NCI-H524 (cell line): ENCODE results near the gene STAC.
"Not testable (repeated sequence)": the region's sequence is repeated elsewhere in the genome, so short reads cannot be mapped to it uniquely, and the experiment has no call there.

Experiments used
- DNase-seq, 2 experiments: peaks; one replicate each; lab custom pipeline; 2025; lab: John Stamatoyannopoulos, UW

STAC gene

DNA sequence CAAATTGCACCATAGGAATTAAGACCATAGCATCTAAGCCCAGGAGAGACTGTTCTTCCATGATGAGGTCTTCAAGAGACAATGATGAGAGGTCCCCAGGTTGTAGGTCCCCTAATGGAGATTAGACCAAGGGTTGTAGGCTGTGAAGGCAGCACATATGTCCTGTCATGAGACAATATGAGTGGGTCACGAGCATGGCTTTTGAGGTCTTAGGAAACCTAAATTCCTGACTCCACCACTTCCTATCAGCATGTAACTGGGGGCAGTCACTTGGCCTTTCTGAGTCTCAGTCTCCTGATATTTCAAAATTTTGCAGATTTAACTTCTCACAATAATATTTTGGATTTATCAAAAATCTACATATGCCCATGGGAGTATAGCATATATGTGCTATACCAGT, 31.3 kb downstream of the STAC start:
- no peak for DNase-seq

- DNase-seq, result no peak
Observed at GRCh38 chr3:36416599-36416998, 36.3 kb downstream of the STAC start.

GRCh38 chr3:36417237-36417636, 36.9 kb downstream of the STAC start:
- DNase-seq, result no peak

DNA sequence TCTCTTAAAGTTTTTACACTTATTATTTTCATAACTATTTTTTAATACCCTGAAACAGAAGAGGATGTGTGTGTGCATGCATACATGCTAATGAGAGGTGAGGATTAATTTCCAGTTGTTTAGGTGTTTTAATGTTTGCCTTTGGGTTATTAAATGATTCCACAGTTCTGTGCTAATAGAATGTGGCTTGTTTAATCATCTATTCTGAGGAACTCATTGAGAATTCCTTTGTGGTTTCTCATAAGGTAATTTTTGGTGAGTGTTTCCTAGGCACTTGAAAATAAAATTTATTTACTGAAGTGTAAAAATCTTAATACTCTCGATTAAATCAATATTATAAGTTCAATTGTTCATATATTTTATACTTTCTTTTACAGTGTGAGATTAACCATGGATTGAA, 38.0 kb downstream of the STAC start:
- no peak for DNase-seq

- DNase-seq, result no peak
Observed at GRCh38 chr3:36428445-36428844, 48.1 kb downstream of the STAC start.

- no peak for DNase-seq
Observed at GRCh38 chr3:36429986-36430485, 49.7 kb downstream of the STAC start.

- DNase-seq, result no peak
Observed at GRCh38 chr3:36433511-36433910, 53.2 kb downstream of the STAC start.

DNA sequence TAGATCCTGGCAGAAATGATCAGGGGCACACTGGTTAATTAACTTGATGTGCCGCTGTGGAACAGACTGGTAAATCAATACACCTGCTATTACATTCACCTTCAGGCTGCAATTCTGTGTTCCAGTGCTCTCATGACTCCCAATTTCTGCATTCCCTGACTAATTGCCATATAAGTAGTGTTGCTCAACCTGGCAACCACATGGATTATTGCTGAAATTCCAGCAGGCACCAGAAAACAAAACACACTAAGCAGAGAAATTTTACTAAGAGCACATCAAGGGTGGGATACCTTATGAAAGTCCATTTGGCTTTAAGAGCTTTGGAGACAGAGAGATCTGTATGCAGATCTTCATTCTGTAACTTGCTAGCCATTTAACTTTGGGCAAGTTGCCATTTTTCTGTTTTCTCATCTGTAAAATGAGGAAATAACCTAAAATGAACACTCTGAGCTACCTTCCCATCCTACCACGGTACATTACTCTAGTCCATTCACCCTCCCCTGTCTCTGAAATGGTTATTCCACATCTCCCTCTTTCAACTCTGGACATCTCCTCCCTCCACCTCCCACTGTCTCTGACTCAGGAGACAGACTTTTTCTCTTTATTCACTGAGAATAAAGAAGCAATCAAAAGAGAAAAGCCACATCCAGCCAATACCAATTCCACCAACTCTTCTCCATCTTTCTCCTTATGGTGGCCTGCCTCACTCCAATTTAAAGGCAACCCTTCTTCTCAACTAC, 54.6 kb downstream of the STAC start:
- DNase-seq, result no peak

GRCh38 chr3:36443028-36443686, 62.9 kb downstream of the STAC start:
- no peak for DNase-seq

DNA sequence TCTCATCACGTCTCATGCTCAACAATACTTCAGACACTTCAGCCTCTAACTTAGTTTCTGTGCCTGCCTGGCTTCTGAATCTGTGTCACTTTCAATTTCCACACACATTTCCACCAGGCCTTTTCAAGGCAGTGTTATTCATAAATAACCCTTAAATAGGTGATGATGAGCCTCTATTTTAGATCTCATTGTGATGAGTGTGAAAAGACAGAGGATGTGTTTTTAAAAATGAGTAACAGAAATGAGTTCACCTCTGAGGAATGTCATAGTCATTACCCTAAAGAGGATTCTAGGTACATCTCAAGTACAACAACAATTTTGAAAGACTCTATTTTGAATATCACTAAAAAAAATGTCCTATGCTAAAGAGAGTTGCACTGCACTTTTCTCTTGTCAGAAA, 64.6 kb downstream of the STAC start:
- no peak for DNase-seq

DNA sequence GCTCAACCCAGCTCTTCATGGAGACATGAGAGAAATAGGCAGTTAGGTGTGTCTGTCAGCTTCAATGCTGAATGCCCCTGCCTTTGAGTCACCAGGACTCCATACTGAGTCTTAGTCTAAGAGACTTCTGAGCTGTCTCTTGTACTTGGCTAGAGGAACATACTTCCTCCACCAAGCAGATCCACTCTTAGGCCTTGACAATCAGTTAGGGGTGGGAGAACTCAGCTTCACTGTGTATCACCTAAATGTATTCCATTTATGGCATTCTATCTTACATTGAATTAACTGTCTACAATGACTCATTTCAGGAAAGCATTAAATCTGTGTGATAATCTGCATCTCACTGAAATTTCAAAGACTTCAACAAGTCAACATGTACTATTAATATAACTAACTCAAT, 66.0 kb downstream of the STAC start:
- no peak for DNase-seq

DNA sequence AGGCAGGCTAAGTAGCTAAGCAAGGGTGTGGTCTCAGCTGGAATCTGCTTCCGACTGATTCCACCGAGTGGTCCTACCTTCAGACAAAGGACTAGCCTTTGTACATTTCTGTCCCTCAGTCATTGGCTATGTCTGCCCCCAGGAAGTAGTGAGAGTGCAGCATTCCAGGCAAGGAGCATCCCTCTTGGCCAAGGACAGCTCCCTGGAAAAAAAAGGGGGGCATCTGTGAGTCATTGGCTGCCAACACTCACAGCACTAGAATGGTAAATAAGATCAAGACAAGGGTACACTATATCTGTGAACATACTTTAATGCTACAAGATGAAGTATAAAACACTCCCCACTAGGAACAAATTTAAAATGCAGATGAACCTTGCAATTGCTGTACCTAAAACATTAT, 66.8 kb downstream of the STAC start:
- DNase-seq, result no peak

GRCh38 chr3:36451816-36452215, 71.5 kb downstream of the STAC start:
- no peak for DNase-seq

DNA sequence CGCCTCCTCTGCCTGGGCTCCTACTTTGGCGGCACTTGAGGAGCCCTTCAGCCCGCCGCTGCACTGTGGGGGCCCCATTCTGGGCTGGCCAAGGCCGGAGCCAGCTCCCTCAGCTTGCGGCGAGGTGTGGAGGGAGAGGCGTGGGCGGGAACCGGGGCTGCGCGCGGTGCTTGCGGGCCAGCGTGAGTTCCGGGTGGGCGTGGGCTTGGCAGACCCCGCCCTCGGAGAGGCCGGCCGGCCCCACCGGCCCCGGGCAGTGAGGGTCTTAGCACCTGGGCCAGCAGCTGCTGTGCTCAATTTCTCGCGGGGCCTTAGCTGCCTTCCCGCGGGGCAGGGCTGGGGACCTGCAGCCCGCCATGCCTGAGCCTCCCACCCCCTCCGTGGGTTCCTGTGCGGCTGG, 72.9 kb downstream of the STAC start:
- DNase-seq, result not testable (repeated sequence)

DNA sequence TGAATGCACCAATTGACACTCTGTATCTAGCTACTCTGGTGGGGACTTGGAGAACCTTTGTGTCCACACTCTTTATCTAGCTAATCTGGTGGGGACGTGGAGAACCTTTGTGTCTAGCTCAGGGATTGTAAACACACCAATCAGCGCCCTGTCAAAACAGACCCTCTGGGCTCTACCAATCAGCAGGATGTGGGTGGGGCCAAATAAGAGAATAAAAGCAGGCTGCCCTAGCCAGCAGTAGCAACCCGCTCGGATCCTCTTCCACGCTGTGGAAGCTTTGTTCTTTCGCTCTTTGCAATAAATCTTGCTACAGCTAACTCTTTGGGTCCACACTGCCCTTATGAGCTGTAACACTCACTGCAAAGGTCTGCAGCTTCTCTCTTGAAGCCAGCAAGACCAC, 73.6 kb downstream of the STAC start:
- DNase-seq, result not testable (repeated sequence)

DNA sequence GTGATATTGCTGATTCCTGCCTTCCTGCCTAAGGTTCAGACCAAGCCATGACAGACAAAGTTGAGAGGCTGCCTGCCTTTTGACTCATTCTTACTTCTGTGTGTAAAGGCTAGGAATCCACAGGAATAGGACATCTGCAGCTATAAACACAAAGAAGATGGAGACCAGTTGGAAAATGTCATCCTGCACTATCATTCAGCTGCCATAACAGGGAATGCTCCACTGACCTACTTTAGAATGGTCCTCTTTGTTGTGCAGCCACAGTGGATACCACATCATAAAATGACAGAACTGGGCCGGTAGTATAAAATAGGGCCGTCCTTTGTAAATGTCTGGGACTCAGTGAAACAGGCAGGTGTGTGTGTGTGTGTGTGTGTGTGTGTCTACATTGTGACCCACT, 75.1 kb downstream of the STAC start:
- no peak for DNase-seq

DNA sequence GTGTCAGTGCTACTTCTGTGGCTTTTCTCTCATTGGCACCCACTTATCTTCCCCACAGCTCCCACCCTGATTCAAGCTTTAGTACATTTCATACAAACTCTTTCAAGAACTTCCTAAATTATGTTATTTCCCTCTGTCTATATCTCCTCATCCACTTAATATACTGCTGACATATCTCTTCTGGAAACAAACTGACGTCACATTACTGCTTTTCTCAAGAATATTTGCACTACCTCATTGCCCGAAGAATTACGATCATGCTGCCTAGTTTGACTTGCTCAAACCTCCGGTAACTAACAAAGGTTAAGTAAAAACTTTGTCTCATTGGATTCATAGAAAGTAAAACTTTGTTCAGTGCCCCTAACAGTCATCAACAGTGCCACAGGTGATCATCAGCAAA, 76.5 kb downstream of the STAC start:
- no peak for DNase-seq

- no peak for DNase-seq
Observed at GRCh38 chr3:36457667-36458066, 77.4 kb downstream of the STAC start.

- DNase-seq, result no peak
Observed at GRCh38 chr3:36459177-36459576, 78.9 kb downstream of the STAC start.

DNA sequence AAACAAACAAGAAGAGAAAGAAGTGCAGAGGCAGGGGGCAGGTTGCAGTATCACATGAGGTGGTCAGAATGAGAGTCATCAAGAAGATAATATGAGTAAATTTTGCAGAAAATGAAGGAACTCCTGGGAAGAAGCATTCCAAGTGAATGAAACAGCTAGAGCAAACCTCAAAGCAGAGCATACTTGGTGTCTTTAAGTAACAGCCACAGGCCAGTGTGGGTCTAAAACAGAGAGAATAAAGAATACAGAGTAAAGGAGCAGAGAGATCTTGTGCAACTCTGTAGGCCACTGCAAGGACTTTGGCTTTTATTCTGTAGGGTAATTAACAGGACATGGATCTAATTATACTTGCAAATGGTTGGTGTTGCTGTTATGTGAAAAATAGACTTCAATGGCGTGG, 81.3 kb downstream of the STAC start:
- no peak for DNase-seq

GRCh38 chr3:36472045-36472444, 91.7 kb downstream of the STAC start:
- not testable (repeated sequence) for DNase-seq

DNA sequence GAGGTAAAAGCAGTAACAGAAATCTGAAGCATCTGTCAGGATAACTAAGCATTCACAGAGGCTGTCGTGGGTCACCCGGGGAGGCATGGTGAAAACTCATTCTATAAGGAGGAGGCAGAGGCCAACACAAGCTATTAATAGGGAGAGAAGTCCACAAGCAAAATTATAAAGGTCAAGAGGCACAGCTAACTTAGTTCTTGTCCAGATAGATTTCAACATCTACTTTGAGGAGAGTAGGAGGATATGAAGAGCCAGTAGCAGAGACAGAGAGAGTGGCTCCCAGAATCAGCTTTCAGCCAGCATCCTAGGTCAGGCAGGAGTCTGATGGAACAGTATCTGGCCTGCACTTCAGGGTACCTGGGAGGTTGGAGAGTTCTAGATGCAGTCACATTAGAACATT, 95.3 kb downstream of the STAC start:
- DNase-seq, result no peak

DNA sequence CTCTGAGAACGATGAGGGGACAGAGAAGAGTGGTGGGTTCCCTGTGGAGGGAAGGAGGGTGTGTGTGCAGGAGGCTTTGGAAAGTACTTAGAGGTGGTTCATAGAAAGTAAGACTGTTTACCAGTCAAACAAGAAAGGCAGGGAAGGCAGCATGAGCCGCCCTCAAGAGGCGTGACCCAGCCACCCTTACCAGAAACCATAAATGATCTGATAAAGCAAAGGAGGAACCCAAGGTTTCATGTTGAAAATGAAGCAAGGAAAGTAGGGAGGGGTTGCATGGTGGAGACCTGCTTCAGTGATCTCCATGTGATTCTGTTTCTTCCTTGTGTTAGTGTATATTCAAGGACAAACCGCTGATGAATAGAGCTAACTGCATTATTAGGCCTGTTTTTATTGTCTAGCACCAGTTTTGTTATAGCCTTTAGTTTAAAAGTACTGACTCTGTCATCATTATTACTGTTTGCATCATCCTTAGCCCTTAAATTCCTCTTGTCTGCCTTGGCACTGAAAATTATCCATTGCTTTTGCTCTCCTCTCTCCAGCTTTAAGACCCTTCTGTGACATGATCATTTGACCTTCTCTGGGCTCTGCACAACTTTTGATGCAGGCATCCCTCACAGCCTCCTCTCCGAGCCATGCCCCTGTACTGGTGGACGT, 96.1 kb downstream of the STAC start:
- no peak for DNase-seq
